Retinal pigment epithelial cell (primary cell): ENCODE data around the gene FER.
"Not testable (repeated sequence)": the region's sequence is repeated elsewhere in the genome, so short reads cannot be mapped to it uniquely, and the experiment has no call there.

ENCODE experiments used
- DNase-seq: peaks from one replicate; pipeline ENCODE4 v3.0.0-alpha.2; 2010; ENCODE audit warnings: low read depth
- H3K4me3 ChIP-seq: 2 replicates; pipeline ENCODE4 v1.5.1; 2011; ENCODE audit warnings: mild to moderate bottlenecking, low read length, control low read depth, moderate library complexity
- TF ChIP-seq, protein P1 (sequence below): conservative IDR thresholded peaks from 2 replicates; pipeline ENCODE4 v1.5.1; 2011; ENCODE audit warnings: low read depth, low read length, control low read depth, inconsistent platforms

FER gene

DNA sequence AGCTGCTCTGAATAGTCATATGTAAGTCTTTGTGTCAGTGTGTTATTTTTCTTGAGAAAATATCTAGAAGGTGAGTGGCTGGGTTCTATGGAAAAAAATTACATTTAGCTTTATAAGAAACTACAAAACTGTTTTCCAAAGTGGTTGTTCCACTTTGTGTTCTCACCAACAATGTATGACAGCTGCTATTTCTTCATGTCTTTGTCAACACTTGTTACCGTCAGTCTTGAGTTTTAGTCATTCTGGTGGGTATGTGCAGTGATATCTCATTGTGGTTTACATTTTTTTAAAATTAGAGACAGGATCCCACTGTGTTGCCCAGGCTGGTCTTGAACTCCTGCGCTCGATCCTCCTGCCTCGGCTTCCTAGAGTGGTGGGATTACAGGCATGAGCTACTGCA is 415.6 kb downstream of the FER start:
- H3K4me3 ChIP-seq, result no peak overlapping the region
- TF ChIP-seq, protein P1, sequence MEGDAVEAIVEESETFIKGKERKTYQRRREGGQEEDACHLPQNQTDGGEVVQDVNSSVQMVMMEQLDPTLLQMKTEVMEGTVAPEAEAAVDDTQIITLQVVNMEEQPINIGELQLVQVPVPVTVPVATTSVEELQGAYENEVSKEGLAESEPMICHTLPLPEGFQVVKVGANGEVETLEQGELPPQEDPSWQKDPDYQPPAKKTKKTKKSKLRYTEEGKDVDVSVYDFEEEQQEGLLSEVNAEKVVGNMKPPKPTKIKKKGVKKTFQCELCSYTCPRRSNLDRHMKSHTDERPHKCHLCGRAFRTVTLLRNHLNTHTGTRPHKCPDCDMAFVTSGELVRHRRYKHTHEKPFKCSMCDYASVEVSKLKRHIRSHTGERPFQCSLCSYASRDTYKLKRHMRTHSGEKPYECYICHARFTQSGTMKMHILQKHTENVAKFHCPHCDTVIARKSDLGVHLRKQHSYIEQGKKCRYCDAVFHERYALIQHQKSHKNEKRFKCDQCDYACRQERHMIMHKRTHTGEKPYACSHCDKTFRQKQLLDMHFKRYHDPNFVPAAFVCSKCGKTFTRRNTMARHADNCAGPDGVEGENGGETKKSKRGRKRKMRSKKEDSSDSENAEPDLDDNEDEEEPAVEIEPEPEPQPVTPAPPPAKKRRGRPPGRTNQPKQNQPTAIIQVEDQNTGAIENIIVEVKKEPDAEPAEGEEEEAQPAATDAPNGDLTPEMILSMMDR, result no peak
- DNase-seq, result no peak

DNA sequence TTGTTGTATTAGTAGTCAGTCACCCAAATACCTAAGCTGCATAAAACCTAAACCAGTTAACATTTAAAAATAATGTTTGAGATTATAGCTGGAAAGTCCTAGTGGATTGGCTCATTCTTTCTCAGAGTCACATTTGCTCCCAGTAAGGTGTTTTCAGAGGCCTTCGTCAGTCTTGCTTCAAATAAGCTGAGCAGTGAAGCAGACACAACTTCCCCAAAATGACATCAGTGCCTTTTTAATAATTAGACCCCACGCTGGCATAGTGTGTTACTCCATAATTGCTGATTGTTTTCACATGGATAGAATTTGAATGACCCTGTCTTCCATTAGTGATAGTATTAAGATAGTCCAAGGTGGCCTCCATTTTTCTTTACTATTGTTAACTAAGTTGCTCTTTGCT is 416.3 kb downstream of the FER start:
- TF ChIP-seq, protein P1, result no peak
- no peak for DNase-seq
- H3K4me3 ChIP-seq, result no peak overlapping the region

DNA sequence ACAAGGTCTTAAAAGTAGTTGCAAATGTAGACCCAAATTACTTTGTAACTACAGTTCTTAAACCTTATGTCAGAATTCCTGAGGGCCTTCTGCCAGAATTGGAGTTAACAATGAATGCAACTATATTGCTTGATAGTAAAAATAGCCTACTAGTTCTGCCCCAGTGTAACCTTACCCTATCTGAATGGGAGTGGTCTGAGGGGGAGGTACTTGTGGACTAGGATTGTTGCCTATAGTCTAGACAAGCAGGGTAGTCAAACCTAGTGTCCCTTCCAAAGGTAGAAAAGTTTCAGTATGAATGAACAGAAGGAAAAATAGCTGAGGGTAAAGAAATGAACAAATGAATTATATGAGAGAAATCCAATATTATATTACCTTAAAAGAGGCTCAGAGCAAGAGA is 419.9 kb downstream of the FER start:
- TF ChIP-seq, protein P1, result no peak
- no peak overlapping the region for H3K4me3 ChIP-seq
- DNase-seq, result no peak

DNA sequence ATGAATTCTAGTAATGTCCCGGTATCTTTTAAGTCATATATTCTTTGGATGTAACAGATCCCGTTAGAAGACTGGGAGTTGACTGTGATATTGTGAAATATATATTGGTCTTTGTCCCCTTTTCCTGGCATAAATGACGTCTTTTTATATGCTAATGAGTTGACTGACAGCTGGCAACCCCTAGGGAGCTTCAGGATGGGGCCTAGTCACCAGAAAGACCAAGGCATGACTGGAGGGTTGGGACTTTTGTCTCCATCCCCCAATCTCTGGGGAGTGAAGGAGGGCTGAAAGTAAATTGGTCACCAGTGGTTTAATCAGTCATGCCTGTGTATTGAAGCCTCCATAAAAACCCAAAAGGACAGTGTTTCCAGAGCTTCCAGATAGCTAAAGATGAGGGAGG is 420.5 kb downstream of the FER start:
- TF ChIP-seq, protein P1, result no peak
- H3K4me3 ChIP-seq, result no peak overlapping the region
- no peak for DNase-seq

DNA sequence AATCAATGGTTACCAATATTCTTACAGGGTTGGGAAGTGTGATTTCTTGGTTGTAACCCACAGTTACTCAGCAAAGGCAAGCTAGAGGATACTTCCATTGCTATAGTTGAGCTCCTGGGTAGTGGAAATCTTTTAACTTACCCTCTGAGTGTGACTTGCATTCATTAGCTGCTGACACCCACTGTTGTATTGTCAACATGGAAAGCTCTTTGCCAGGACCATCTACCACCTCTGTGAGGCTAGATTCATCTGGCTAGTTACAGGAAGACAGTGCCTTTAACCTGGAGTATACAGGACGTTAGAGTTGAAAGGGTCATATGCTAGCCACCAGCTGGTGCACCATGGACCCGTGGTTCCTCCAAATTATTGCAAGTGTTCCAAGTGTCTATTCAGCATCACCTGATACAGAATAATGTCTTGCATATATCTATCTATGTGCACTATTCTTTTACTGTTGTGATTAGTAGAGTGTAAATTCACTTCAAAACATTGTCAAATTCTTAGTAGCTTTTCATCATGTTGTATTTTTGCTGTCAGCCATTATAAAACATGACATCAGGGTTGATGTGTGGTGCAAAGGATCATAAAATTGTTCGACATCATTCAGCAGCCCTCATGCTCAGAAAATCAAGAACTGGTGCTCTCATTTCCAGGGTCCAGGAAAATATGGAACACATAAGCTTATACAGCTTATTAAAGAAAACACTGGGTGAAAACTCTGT is 423.1 kb downstream of the FER start:
- DNase-seq, result no peak
- H3K4me3 ChIP-seq, result no peak overlapping the region
- TF ChIP-seq, protein P1, result no peak

DNA sequence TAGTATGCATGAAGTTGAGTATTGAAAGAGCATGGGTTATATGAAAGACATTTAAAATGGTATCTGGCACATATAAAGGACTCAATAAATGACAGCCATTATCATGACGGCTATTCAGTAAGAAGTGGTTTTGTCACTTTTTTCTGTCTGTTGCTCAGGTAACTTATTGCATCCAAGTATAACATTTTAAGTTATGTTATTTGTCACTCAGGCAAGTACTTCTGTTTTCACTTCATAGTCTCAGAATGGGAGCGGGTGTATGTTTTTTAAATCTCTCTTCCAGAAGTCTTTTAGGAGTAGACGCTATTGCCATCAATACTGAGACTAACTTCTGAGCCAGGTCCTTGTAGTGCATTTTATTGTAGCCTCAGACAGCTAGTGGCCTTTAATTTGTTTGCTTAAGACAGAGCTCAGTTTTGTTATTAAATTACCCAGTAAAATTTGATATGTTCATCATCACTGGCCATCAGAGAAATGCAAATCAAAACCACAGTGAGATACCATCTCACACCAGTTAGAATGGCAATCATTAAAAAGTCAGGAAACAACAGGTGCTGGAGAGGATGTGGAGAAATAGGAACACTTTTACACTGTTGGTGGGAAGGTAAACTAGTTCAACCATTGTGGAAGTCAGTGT is 423.9 kb downstream of the FER start:
- not testable (repeated sequence) for H3K4me3 ChIP-seq, DNase-seq

DNA sequence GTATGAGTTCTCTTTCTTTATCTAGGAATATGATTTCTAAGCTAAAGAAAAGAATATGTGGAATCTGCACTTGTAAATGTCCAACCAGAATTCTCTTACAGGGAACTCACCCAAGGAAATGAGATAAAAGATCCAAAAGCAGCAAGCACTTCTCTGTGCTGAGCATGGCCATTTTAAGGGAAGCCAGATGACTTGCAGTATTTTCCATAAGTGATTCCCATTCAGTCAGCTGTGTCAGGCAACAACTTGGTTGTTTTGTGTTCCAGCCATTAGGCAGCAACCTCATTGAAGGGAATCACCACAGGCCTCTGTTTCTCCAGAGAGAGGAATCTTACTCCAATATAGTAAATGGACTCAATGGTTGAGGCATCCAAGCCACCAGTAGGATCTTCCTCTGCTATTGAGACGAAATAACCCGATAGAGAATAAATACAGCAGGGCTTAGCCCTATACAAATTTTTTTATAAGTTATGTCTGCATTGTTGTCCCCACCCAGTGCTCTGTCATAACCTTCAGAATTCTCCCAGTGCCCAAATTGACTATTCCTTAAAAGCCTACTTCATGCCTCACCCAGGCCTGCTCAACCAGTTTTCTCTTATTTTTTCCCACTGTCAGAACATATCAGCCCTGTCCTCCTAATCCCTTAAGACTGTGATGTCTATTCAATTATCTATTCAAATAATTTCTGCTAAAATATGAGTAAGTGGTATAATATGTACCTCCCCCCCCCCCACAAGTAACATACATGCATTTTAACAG is 425.5 kb downstream of the FER start:
- no peak overlapping the region for H3K4me3 ChIP-seq
- DNase-seq, result no peak
- TF ChIP-seq, protein P1, result no peak
